Stimulated activated CD8-positive, alpha-beta memory T cell treated with anti-CD3 and anti-CD28 coated beads, Interleukin-12 subunit alpha, Interleukin-12 subunit beta, amount 100 ng/mL, for 1 hour (primary cell): Measurements from ENCODE around the gene SEPTIN7.

Experiments used
- DNase-seq: peaks from one replicate; pipeline ENCODE4 v3.0.0-alpha.2; 2020; ENCODE audit warnings: low read depth

SEPTIN7 gene

GRCh38 chr7:35839860-35840854 is 39.3 kb downstream of the SEPTIN7 start:
- DNase-seq, result no peak

DNA sequence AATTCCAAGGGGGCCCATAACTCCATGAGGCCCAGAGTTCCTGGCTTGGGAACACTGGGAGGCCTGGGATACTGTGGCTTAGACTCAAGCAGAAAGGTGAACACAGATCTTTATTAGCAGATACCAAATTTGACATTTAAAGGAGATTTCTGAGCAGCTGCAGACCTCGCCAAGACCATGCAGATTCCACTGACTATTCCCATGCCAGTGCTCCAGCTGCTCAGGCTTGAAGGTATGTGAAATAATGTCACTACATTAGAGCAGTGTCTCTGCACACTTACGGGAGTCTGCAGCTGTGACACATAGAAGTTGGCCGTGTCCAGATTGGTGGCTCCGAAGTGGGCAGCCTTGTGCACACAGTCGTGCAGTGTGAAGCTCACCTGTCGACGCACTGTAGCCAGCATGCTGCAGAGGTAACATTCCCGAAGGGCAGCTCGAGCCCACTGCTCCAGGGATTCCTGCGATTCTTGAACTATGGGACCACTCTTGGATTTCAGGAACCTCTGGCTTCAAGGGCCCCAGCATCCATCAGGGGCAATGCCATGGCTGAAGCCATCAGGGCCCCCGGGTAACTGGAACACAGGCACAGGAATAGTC is 46.1 kb downstream of the SEPTIN7 start:
- no peak for DNase-seq

DNA sequence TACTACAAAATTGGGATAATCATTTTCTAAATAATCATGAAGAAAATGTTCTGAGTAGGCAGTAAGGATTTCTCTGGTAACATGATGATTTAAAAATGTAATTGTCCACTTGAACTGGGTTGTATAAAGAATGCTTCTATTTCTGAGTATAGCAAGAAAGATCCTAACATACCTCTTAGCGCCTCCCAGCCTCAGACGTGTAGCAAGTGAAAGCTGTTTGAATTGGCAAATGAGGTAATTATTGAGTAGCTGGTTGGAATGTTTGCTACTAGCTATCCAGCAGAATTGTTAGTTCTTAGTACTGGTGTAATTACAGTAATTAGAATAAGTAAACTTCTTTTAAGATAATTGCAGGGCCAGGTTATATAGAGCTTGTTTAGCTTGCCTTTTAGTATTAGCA is 47.9 kb downstream of the SEPTIN7 start:
- DNase-seq, result no peak

GRCh38 chr7:35849158-35849831 is 48.4 kb downstream of the SEPTIN7 start:
- no peak for DNase-seq

GRCh38 chr7:35849954-35850353 is 49.1 kb downstream of the SEPTIN7 start:
- no peak for DNase-seq
